SH-SY5Y (cell line): ENCODE measurements around the gene AFAP1L2.

ENCODE experiments used
- GATA2 ChIP-seq: IDR thresholded peaks from 2 replicates; pipeline ENCODE4 v1.6.1; 2011; ENCODE audit warnings: mild to moderate bottlenecking, low read depth, low read length
- GATA3 ChIP-seq: IDR thresholded peaks from 2 replicates; pipeline ENCODE4 v1.6.1; 2011; ENCODE audit warnings: low read depth, mild to moderate bottlenecking, low read length, moderate library complexity

DNA sequence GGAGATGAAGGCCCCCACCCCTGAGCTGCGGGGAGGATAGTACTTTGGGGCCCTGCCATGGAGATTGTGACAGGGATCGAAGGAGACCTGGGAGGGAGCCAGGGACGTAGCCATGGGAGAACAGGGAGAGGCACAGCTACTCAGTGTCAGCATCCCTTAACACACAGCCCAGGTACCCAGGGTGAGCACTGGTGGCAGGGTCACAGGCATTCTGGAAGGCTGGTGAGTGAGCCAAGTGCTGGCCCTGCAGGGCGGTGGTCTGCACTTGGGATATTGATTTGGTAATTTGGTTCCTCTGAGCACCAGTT, 125.5 kb downstream of the AFAP1L2 start:
- TF ChIP-seq GATA3, result no peak
- TF ChIP-seq GATA2, result no peak
